ENCODE measurements around the gene QSER1. TPM values are rescaled to one million over a fixed set of nuclear protein-coding genes. Genes with fewer than 3 reads are reported as not detected.

QSER1 gene
- total RNA-seq, 1 experiment from 2014 or later: 111 TPM

DNA sequence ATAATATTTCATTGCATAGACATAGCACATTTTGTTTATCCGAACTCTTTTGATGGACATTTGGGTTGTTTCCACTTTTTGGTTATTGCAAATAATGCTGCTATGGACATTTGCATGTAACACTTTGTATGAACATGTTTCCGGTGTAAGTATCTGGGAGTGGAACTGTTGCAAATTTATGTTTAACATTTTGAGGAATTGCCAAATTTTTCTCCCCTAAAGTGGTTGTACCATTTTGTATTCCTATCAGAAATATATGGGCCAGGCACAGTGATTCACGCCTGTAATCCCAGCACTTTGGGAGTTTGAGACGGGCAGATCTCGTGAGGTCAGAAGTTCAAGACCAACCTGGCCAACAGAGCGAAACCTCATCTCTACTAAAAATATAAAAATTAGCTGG lies 16.0 kb downstream of the QSER1 start:
- H3K4me1 ChIP-seq (ENCODE audit: insufficient read depth, low read length, poor library complexity, severe bottlenecking): peaks cover 15% of the 10 kb centered on the region
- DNase-seq (ENCODE audit: low spot score): no peak
- no peaks in the 10 kb centered on the region for H3K27me3 ChIP-seq (replicated peaks; ENCODE audit: insufficient read depth, low read depth, low read length, poor library complexity)
- TF ChIP-seq EZH2 (IDR thresholded peaks at IDR 0.05; ENCODE audit: borderline replicate concordance, low read depth, low read length, poor library complexity, severe bottlenecking): no peak
- TF ChIP-seq, protein P1, sequence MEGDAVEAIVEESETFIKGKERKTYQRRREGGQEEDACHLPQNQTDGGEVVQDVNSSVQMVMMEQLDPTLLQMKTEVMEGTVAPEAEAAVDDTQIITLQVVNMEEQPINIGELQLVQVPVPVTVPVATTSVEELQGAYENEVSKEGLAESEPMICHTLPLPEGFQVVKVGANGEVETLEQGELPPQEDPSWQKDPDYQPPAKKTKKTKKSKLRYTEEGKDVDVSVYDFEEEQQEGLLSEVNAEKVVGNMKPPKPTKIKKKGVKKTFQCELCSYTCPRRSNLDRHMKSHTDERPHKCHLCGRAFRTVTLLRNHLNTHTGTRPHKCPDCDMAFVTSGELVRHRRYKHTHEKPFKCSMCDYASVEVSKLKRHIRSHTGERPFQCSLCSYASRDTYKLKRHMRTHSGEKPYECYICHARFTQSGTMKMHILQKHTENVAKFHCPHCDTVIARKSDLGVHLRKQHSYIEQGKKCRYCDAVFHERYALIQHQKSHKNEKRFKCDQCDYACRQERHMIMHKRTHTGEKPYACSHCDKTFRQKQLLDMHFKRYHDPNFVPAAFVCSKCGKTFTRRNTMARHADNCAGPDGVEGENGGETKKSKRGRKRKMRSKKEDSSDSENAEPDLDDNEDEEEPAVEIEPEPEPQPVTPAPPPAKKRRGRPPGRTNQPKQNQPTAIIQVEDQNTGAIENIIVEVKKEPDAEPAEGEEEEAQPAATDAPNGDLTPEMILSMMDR (conservative IDR thresholded peaks at IDR 0.05; ENCODE audit: low read depth, low read length): no peak
- no peaks in the 10 kb centered on the region for H3K9me3 ChIP-seq (ENCODE audit: low read depth, low read length, poor library complexity, severe bottlenecking)
- CTCF ChIA-PET: no interaction called here
- H3K36me3 ChIP-seq (ENCODE audit: insufficient read depth, low read length, poor library complexity, severe bottlenecking): no peaks in the 10 kb centered on the region
- no peak overlapping the region for H3K4me3 ChIP-seq (ENCODE audit: low read depth, low read length, poor library complexity, severe bottlenecking)
- POLR2A ChIA-PET (ENCODE audit: low non-redundant PET): no interaction called here
- BruUV-seq (replicated peaks): no TSS peak
- H3K27ac ChIP-seq (ENCODE audit: low read depth, low read length, poor library complexity, severe bottlenecking): no peak overlapping the region
- intact Hi-C loops (cut with micrococcal nuclease; ENCODE audit: unreplicated experiment): no loop called here

DNA sequence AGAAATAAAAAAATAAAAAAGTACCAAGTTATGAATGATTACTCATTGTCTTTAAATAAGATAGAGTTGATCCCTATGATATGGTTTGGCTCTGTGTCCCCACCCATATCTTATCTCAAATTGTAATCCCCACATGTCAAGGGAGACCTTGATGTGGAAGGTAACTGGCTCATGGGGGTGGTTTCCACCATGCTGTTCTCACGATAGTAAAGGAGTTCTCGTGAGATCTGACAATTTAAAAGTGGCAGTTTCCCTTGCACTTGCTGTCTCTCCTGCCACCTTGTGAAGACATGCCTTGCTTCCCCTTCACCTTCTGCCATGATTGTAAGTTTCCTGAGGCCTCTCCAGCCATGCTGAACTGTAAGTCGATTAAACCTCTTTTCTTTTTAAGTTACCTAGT lies 18.8 kb downstream of the QSER1 start:
- intact Hi-C loops (cut with micrococcal nuclease; ENCODE audit: unreplicated experiment): no loop called here
- no peak overlapping the region for H3K27ac ChIP-seq (ENCODE audit: low read depth, low read length, poor library complexity, severe bottlenecking)
- CTCF ChIA-PET: no interaction called here
- BruUV-seq (replicated peaks): no TSS peak
- no peaks in the 10 kb centered on the region for H3K27me3 ChIP-seq (replicated peaks; ENCODE audit: insufficient read depth, low read depth, low read length, poor library complexity)
- TF ChIP-seq, protein P1 (conservative IDR thresholded peaks at IDR 0.05; ENCODE audit: low read depth, low read length): no peak
- TF ChIP-seq EZH2 (IDR thresholded peaks at IDR 0.05; ENCODE audit: borderline replicate concordance, low read depth, low read length, poor library complexity, severe bottlenecking): no peak
- no peak for DNase-seq (ENCODE audit: low spot score)
- no peaks in the 10 kb centered on the region for H3K36me3 ChIP-seq (ENCODE audit: insufficient read depth, low read length, poor library complexity, severe bottlenecking)
- H3K4me1 ChIP-seq (ENCODE audit: insufficient read depth, low read length, poor library complexity, severe bottlenecking): no peaks in the 10 kb centered on the region
- POLR2A ChIA-PET (ENCODE audit: low non-redundant PET): no interaction called here
- no peaks in the 10 kb centered on the region for H3K9me3 ChIP-seq (ENCODE audit: low read depth, low read length, poor library complexity, severe bottlenecking)
- H3K4me3 ChIP-seq (ENCODE audit: low read depth, low read length, poor library complexity, severe bottlenecking): no peak overlapping the region

DNA sequence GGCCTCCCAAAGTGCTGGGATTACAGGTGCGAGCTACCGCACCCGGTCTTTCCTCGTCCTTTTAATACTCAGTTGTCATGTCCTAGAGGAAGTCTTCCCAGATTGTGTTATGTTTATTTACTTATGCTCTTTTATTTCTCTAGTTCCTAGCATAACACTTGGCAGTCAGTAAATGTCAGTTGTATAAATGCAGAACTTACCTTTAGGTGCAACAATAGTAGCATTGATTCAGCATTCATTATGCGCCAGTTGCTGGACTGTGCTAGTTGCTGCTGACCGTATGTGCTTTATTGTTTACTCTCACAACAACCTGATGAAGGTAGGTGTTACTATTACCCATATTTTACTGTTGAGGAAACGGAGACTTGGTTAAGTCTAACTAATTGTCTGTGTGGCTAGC lies 20.8 kb downstream of the QSER1 start:
- intact Hi-C loops (cut with micrococcal nuclease; ENCODE audit: unreplicated experiment): no loop called here
- BruUV-seq (replicated peaks): no TSS peak
- Histone ChIP-seq H3K36me3 (ENCODE audit: insufficient read depth, low read length, poor library complexity, severe bottlenecking) (no peaks in the 10 kb centered on the region), H3K4me1 (ENCODE audit: insufficient read depth, low read length, poor library complexity, severe bottlenecking) (no peaks in the 10 kb centered on the region), H3K27me3 (replicated peaks; ENCODE audit: insufficient read depth, low read depth, low read length, poor library complexity) (no peaks in the 10 kb centered on the region), H3K9me3 (ENCODE audit: low read depth, low read length, poor library complexity, severe bottlenecking) (no peaks in the 10 kb centered on the region), H3K27ac (ENCODE audit: low read depth, low read length, poor library complexity, severe bottlenecking) (no peak overlapping the region), H3K4me3 (ENCODE audit: low read depth, low read length, poor library complexity, severe bottlenecking) (no peak overlapping the region)
- no peak for TF ChIP-seq EZH2 (IDR thresholded peaks at IDR 0.05; ENCODE audit: borderline replicate concordance, low read depth, low read length, poor library complexity, severe bottlenecking)
- TF ChIP-seq, protein P1 (conservative IDR thresholded peaks at IDR 0.05; ENCODE audit: low read depth, low read length): no peak
- CTCF ChIA-PET: no interaction called here
- no peak for DNase-seq (ENCODE audit: low spot score)
- POLR2A ChIA-PET (ENCODE audit: low non-redundant PET): no interaction called here
